Liver (tissue), 9 donors: Measurements from ENCODE around the gene SELENOO. TPM values are rescaled to one million over a fixed set of nuclear protein-coding genes. Genes with fewer than 3 reads are reported as not detected.

Source experiments
- DNase-seq: peaks from one replicate; pipeline ENCODE4 v3.0.0-alpha.2; 2017; ENCODE audit warnings: low spot score
- H3K27ac ChIP-seq, 2 donors: one replicate each; pipeline ENCODE4 v1.7.0; 2013; ENCODE audit warnings: inconsistent platforms in 2 of 2, low read length in 2 of 2, control low read depth in 1 of 2, low read depth in 1 of 2, mild to moderate bottlenecking in 1 of 2
- H3K27me3 ChIP-seq, 4 donors: one replicate each; pipeline versions ENCODE4 v1.6.1 to v1.7.0; 2013; ENCODE audit warnings: low read length in 3 of 4, inconsistent platforms in 1 of 4, mild to moderate bottlenecking in 1 of 4, moderate library complexity in 1 of 4; ENCODE audit not compliant: control insufficient read depth in 4 of 4, insufficient read depth in 4 of 4
- H3K36me3 ChIP-seq, 4 donors: one replicate each; pipeline versions ENCODE4 v1.6.1 to v1.7.0; 2013; ENCODE audit warnings: low read length in 3 of 4, mild to moderate bottlenecking in 3 of 4, low read depth in 1 of 4, moderate library complexity in 1 of 4; ENCODE audit not compliant: control insufficient read depth in 4 of 4, insufficient read depth in 3 of 4
- H3K4me1 ChIP-seq, 4 donors: one replicate each; pipeline versions ENCODE4 v1.6.1 to v1.7.0; 2013; ENCODE audit warnings: low read length in 3 of 4, mild to moderate bottlenecking in 3 of 4, moderate library complexity in 1 of 4; ENCODE audit not compliant: control insufficient read depth in 4 of 4, insufficient read depth in 4 of 4
- H3K4me3 ChIP-seq, 3 donors: one replicate each; pipeline versions ENCODE4 v1.6.1 to v1.7.0; 2013; ENCODE audit warnings: low read length in 3 of 3, control low read depth in 1 of 3, low read depth in 1 of 3, mild to moderate bottlenecking in 1 of 3
- H3K9ac ChIP-seq, 2 donors: one replicate each; pipeline ENCODE4 v1.7.0; 2013; ENCODE audit warnings: low read length in 2 of 2, mild to moderate bottlenecking in 2 of 2, moderate library complexity in 2 of 2, control low read depth in 1 of 2, low read depth in 1 of 2
- H3K9me3 ChIP-seq, 4 donors: one replicate each; pipeline versions ENCODE4 v1.6.1 to v1.7.0; 2013; ENCODE audit warnings: low read length in 3 of 4; ENCODE audit not compliant: control insufficient read depth in 4 of 4
- GABPA ChIP-seq, 2 donors: IDR thresholded peaks in 1 of 2; conservative IDR thresholded peaks in 1 of 2; 2 replicates each; pipeline ENCODE4 v1.6.1; 2016; ENCODE audit warnings: antibody characterized with exemption in 2 of 2, mild to moderate bottlenecking in 1 of 2, moderate library complexity in 1 of 2
- HNF4A ChIP-seq, 2 donors: conservative IDR thresholded peaks; 2 replicates each; pipeline ENCODE4 v1.6.1; 2016; ENCODE audit warnings: antibody characterized with exemption in 2 of 2, mild to moderate bottlenecking in 2 of 2
- HNF4G ChIP-seq: IDR thresholded peaks from 2 replicates; pipeline ENCODE4 v1.6.1; 2016; ENCODE audit warnings: antibody characterized with exemption
- SP1 ChIP-seq: IDR thresholded peaks from 2 replicates; pipeline ENCODE4 v1.6.1; 2018; ENCODE audit warnings: antibody characterized with exemption, mild to moderate bottlenecking
- WGBS: extraction: QIAGEN DNeasy Blood & Tissue Kit; methylation state at CpG from one replicate; pipeline ENCODE4 v1.1.7; 2013; 5-methylcytosine and 5-hydroxymethylcytosine counted together
- polyA plus RNA-seq, 2 donors: library from polyadenylated mRNA; stranded (reverse) in 1 of 2; unstranded in 1 of 2; fragments of 200-250 nt in 1 of 2; fragments of >200 nt in 1 of 2; fragmentation: Nextera tagmentation in 1 of 2; extraction: Ambion mirVana in 1 of 2; gene quantifications; one replicate each; pipeline versions ENCODE4 v1.2.1 to v1.2.3, GENCODE V29; 2013 to 2015
- total RNA-seq, 2 donors: library from RNA; depleted of rRNA; stranded (reverse); fragments of >200 nt; gene quantifications; one replicate each; pipeline ENCODE4 v1.2.3, GENCODE V29; 2014
- TF ChIP-seq, protein P1 (sequence below): fragments of 150-350 bp; IDR thresholded peaks from 2 replicates; pipeline ENCODE4 v1.5.1; 2017; ENCODE audit warnings: improper control_type of control experiment, low read depth, low read length; ENCODE audit not compliant: missing input control
- TF ChIP-seq, protein P2 (sequence below): IDR thresholded peaks from 2 replicates; pipeline ENCODE4 v1.6.1; 2016; ENCODE audit warnings: antibody characterized with exemption
- TF ChIP-seq, protein P3 (sequence below): IDR thresholded peaks from 2 replicates; pipeline ENCODE4 v1.6.1; 2016; ENCODE audit warnings: antibody characterized with exemption
- TF ChIP-seq, protein P4 (sequence below): IDR thresholded peaks from 2 replicates; pipeline ENCODE4 v1.6.1; 2016; ENCODE audit warnings: antibody characterized with exemption, mild to moderate bottlenecking
- donor health status: healthy.
- donor health status: healthy.
- donor health status: healthy.
- donor health status: healthy.
- donor health status: healthy.

Gene SELENOO
- total and polyA plus RNA-seq, 4 donors = 16.4 to 59.2 (median 42.2) TPM

DNA sequence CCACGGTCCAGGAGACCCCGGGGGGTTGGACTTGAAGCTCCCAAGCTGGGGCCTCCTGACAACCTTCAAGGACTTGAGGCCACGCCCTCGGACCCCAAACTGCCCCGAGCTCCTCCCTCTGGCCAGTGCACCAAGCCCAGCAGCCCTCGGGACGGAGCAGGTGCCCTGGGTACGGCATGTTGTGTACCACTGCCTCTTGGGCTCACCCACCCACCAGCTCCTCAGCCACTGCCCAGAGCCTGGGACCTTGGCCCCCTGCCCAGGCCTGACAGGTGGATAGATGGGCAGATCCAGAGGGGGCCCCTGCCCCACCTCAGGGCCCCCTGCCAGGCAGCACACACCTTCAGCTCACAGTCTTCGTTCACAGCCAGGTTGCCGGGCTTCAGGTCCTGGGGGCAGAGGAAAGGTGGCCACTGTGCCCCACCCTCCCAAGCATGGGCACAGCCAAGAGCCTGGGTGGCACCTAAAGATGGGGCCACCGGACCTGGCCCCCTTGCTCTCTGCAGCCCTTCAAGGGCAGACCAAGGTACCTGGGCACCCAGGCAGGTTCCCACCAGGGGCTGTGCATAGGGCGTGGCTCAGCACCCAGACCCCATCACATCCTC is 55.5 kb downstream of the SELENOO start:
- H3K9ac ChIP-seq = no peak overlapping the region
- no peaks in the 10 kb centered on the region for H3K9me3 ChIP-seq
- no peak for TF ChIP-seq HNF4A (conservative IDR thresholded peaks at IDR 0.05)
- TF ChIP-seq, protein P1, sequence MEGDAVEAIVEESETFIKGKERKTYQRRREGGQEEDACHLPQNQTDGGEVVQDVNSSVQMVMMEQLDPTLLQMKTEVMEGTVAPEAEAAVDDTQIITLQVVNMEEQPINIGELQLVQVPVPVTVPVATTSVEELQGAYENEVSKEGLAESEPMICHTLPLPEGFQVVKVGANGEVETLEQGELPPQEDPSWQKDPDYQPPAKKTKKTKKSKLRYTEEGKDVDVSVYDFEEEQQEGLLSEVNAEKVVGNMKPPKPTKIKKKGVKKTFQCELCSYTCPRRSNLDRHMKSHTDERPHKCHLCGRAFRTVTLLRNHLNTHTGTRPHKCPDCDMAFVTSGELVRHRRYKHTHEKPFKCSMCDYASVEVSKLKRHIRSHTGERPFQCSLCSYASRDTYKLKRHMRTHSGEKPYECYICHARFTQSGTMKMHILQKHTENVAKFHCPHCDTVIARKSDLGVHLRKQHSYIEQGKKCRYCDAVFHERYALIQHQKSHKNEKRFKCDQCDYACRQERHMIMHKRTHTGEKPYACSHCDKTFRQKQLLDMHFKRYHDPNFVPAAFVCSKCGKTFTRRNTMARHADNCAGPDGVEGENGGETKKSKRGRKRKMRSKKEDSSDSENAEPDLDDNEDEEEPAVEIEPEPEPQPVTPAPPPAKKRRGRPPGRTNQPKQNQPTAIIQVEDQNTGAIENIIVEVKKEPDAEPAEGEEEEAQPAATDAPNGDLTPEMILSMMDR = no peak
- TF ChIP-seq SP1 = no peak
- TF ChIP-seq, protein P2, sequence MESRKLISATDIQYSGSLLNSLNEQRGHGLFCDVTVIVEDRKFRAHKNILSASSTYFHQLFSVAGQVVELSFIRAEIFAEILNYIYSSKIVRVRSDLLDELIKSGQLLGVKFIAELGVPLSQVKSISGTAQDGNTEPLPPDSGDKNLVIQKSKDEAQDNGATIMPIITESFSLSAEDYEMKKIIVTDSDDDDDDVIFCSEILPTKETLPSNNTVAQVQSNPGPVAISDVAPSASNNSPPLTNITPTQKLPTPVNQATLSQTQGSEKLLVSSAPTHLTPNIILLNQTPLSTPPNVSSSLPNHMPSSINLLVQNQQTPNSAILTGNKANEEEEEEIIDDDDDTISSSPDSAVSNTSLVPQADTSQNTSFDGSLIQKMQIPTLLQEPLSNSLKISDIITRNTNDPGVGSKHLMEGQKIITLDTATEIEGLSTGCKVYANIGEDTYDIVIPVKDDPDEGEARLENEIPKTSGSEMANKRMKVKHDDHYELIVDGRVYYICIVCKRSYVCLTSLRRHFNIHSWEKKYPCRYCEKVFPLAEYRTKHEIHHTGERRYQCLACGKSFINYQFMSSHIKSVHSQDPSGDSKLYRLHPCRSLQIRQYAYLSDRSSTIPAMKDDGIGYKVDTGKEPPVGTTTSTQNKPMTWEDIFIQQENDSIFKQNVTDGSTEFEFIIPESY = no peak
- no peak overlapping the region for H3K27ac ChIP-seq
- peaks cover 0 to 1% (median 0%) of the 10 kb centered on the region in 4 donors for H3K36me3 ChIP-seq
- H3K27me3 ChIP-seq = no peaks in the 10 kb centered on the region
- peaks cover 17 to 41% (median 27%) of the 10 kb centered on the region in 4 donors for H3K4me1 ChIP-seq
- no peak overlapping the region for H3K4me3 ChIP-seq
- WGBS = 88% methylated on average over 12 of the region's 12 CpGs
- DNase-seq = no peak

DNA sequence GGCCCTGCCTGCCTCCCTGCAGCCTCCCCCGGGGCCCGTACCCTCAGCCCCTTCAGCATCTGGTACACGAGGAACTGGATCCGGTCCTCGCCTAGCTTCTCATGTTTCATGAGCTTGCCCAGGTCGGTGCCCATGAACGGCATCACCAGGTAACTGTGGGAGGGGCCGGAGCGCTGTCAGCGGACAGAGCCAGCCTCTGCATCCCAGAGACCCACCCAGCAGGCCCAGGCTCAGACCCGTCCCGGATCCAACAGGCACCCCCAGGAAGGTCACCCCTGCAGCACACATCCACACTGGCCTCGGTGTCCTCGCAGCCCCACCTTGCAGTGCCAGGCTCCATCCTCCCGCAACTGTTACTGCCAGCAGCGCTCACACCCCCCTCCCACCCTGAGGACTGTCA is 56.2 kb downstream of the SELENOO start:
- TF ChIP-seq, protein P3, sequence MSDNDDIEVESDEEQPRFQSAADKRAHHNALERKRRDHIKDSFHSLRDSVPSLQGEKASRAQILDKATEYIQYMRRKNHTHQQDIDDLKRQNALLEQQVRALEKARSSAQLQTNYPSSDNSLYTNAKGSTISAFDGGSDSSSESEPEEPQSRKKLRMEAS = no peak
- no peak for TF ChIP-seq SP1
- TF ChIP-seq GABPA (IDR thresholded peaks at IDR 0.05 in 1 of 2, conservative IDR thresholded peaks at IDR 0.05 in 1 of 2) = no peak
- TF ChIP-seq HNF4G = no peak
- TF ChIP-seq, protein P1 = no peak
- TF ChIP-seq, protein P4, sequence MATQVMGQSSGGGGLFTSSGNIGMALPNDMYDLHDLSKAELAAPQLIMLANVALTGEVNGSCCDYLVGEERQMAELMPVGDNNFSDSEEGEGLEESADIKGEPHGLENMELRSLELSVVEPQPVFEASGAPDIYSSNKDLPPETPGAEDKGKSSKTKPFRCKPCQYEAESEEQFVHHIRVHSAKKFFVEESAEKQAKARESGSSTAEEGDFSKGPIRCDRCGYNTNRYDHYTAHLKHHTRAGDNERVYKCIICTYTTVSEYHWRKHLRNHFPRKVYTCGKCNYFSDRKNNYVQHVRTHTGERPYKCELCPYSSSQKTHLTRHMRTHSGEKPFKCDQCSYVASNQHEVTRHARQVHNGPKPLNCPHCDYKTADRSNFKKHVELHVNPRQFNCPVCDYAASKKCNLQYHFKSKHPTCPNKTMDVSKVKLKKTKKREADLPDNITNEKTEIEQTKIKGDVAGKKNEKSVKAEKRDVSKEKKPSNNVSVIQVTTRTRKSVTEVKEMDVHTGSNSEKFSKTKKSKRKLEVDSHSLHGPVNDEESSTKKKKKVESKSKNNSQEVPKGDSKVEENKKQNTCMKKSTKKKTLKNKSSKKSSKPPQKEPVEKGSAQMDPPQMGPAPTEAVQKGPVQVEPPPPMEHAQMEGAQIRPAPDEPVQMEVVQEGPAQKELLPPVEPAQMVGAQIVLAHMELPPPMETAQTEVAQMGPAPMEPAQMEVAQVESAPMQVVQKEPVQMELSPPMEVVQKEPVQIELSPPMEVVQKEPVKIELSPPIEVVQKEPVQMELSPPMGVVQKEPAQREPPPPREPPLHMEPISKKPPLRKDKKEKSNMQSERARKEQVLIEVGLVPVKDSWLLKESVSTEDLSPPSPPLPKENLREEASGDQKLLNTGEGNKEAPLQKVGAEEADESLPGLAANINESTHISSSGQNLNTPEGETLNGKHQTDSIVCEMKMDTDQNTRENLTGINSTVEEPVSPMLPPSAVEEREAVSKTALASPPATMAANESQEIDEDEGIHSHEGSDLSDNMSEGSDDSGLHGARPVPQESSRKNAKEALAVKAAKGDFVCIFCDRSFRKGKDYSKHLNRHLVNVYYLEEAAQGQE = no peak
- TF ChIP-seq, protein P2 = no peak
- DNase-seq = no peak

More for the DNA sequence above, 56.2 kb downstream of the SELENOO start:
- 81% methylated on average over 16 of the region's 16 CpGs for WGBS
- Histone ChIP-seq H3K36me3 (peaks cover 0 to 1% (median 0%) of the 10 kb centered on the region in 4 donors), H3K9me3 (no peaks in the 10 kb centered on the region), H3K4me1 (peaks cover 16 to 40% (median 26%) of the 10 kb centered on the region in 4 donors), H3K27me3 (no peaks in the 10 kb centered on the region), H3K9ac (no peak overlapping the region), H3K27ac (no peak overlapping the region), H3K4me3 (no peak overlapping the region)
